Esophagus squamous epithelium (tissue), 4 donors: ENCODE data around the gene HMGN1.

Experiments
- POLR2A ChIP-seq, 4 donors: fragments of 450-650 bp; IDR thresholded peaks; one replicate each; pipeline ENCODE4 v1.6.1; 2017; ENCODE audit warnings: antibody characterized with exemption in 4 of 4, mild to moderate bottlenecking in 4 of 4, moderate library complexity in 3 of 4
- TF ChIP-seq, protein P1 (sequence below), 6 experiments: fragments of 450-650 bp in 4 of 6; fragments of 200-600 bp in 2 of 6; sonication (generic) in 2 of 6; IDR thresholded peaks; one replicate each; pipeline ENCODE4 v1.5.1; 2016 to 2019; ENCODE audit warnings: antibody characterized with exemption in 6 of 6, mild to moderate bottlenecking in 4 of 6, moderate library complexity in 4 of 6

DNA sequence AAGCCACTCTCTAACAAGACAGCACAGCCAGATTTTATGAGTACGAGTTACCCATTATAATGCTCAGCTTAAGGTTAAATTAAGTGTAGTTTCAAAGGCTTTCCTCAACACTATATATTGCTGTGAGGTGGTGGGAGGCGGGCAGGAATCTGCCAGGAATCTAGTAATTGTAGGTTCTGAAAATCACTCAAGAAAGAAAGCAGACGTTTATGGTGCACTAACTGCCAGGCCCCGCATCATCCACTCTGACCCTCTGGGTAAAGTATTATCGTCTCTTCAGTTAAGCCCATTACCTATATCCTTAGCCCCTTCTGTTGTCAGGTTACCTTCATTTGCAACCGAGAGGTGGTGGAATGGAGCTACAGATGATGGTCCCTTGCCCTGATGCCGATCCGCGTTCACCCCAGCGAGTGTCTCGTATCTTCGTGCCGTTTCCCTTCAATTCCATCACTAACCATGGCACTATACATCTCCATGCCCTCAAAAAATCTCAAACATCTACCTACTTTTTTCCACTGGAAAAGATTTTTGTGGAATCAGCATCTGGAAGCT lies 12.4 kb downstream of the HMGN1 start:
- TF ChIP-seq, protein P1, sequence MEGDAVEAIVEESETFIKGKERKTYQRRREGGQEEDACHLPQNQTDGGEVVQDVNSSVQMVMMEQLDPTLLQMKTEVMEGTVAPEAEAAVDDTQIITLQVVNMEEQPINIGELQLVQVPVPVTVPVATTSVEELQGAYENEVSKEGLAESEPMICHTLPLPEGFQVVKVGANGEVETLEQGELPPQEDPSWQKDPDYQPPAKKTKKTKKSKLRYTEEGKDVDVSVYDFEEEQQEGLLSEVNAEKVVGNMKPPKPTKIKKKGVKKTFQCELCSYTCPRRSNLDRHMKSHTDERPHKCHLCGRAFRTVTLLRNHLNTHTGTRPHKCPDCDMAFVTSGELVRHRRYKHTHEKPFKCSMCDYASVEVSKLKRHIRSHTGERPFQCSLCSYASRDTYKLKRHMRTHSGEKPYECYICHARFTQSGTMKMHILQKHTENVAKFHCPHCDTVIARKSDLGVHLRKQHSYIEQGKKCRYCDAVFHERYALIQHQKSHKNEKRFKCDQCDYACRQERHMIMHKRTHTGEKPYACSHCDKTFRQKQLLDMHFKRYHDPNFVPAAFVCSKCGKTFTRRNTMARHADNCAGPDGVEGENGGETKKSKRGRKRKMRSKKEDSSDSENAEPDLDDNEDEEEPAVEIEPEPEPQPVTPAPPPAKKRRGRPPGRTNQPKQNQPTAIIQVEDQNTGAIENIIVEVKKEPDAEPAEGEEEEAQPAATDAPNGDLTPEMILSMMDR (IDR thresholded peaks at IDR 0.05) = no peak
- TF ChIP-seq POLR2A (IDR thresholded peaks at IDR 0.05) = no peak
